ENCODE data around the gene RPS6KA2.

DNA sequence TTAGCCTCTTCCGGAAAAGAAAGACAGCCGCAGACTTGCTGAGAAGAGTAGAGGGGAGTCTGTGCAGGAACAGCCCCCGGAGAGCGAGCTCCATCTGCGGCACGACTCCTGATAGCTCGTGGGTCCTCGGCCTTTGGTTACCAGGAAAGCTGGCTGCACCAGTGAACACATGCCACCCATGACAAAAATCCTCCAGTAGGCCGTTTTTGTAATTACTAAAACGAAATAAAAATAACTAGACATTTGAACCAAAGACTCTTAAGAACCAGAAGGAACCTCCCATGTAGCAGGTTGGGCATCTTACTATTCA, 82.8 kb downstream of the RPS6KA2 start:
- no peak for TF ChIP-seq POLR2A (IDR thresholded peaks at IDR 0.05)
- no peak for TF ChIP-seq CTCF (IDR thresholded peaks at IDR 0.05)

Measured in Peyer's patch (tissue), 4 donors.